GM04504 (cell line): ENCODE results near the gene MED27.
"Not testable (repeated sequence)": the region's sequence is repeated elsewhere in the genome, so short reads cannot be mapped to it uniquely, and the experiment has no call there.

ENCODE experiments used
- DNase-seq: peaks from one replicate; pipeline ENCODE4 v3.0.0-alpha.2; 2012; ENCODE audit warnings: low read depth

MED27 gene

GRCh38 chr9:132077881-132078698 lies 1.6 kb downstream of the MED27 start:
- peak; percentile 25 for DNase-seq

GRCh38 chr9:132075853-132076252 lies 3.8 kb downstream of the MED27 start:
- DNase-seq: no peak

- DNase-seq: no peak
These were observed 4.9 kb downstream of the MED27 start for GRCh38 chr9:132074736-132075135.

GRCh38 chr9:132071847-132072507 lies 7.7 kb downstream of the MED27 start:
- no peak for DNase-seq

GRCh38 chr9:132069046-132069898 lies 10.4 kb downstream of the MED27 start:
- DNase-seq: peak; percentile 24

GRCh38 chr9:132068605-132069004 lies 11.1 kb downstream of the MED27 start:
- DNase-seq: no peak

- DNase-seq: no peak
These were observed 13.2 kb downstream of the MED27 start for GRCh38 chr9:132066511-132066910.

- no peak for DNase-seq
These were observed 13.6 kb downstream of the MED27 start for GRCh38 chr9:132066057-132066456.

- no peak for DNase-seq
These were observed 16.4 kb downstream of the MED27 start for GRCh38 chr9:132063281-132063680.

- DNase-seq: no peak
These were observed 16.9 kb downstream of the MED27 start for GRCh38 chr9:132062806-132063205.

- DNase-seq: no peak
These were observed 18.1 kb downstream of the MED27 start for GRCh38 chr9:132061526-132061925.

GRCh38 chr9:132059361-132059760 lies 20.3 kb downstream of the MED27 start:
- DNase-seq: no peak

GRCh38 chr9:132058226-132058625 lies 21.4 kb downstream of the MED27 start:
- DNase-seq: not testable (repeated sequence)

- no peak for DNase-seq
These were observed 22.7 kb downstream of the MED27 start for GRCh38 chr9:132056717-132057560.

GRCh38 chr9:132055756-132056155 lies 23.9 kb downstream of the MED27 start:
- DNase-seq: no peak

- no peak for DNase-seq
These were observed 25.6 kb downstream of the MED27 start for GRCh38 chr9:132054024-132054423.

- no peak for DNase-seq
These were observed 29.8 kb downstream of the MED27 start for GRCh38 chr9:132049900-132050299.

- no peak for DNase-seq
These were observed 30.3 kb downstream of the MED27 start for GRCh38 chr9:132049323-132049882.

- no peak for DNase-seq
These were observed 31.5 kb downstream of the MED27 start for GRCh38 chr9:132048201-132048600.

GRCh38 chr9:132046456-132046855 lies 33.2 kb downstream of the MED27 start:
- no peak for DNase-seq

- no peak for DNase-seq
These were observed 35.3 kb downstream of the MED27 start for GRCh38 chr9:132044176-132044875.
